Measurements from ENCODE around the gene POLA1.
A peak's percentile ranks its signal among the peaks of the same experiment; 100 is the strongest.

POLA1 gene

GRCh38 chrX:24759786-24760185 lies 66.1 kb downstream of the POLA1 start:
- in situ Hi-C loops (cut with HindIII; ENCODE audit: low sequenced_read_pairs) = no loop called here
- DNase-seq (ENCODE audit: low read depth, low spot score) = no peak
- no peak for TF ChIP-seq CTCF (IDR thresholded peaks at IDR 0.05; ENCODE audit: low read depth, low read length)
- no peak overlapping the region for H3K4me3 ChIP-seq (ENCODE audit: low read depth, low read length)

GRCh38 chrX:24760363-24761000 lies 66.8 kb downstream of the POLA1 start:
- no peak for TF ChIP-seq CTCF (IDR thresholded peaks at IDR 0.05; ENCODE audit: low read depth, low read length)
- DNase-seq (ENCODE audit: low read depth, low spot score) = peak; percentile 78

GRCh38 chrX:24761306-24761705 lies 67.6 kb downstream of the POLA1 start:
- no peak overlapping the region for H3K4me3 ChIP-seq (ENCODE audit: low read depth, low read length)
- DNase-seq (ENCODE audit: low read depth, low spot score) = peak; percentile 62
- in situ Hi-C loops (cut with HindIII; ENCODE audit: low sequenced_read_pairs) = no loop called here
- TF ChIP-seq CTCF (IDR thresholded peaks at IDR 0.05; ENCODE audit: low read depth, low read length) = no peak

More at GRCh38 chrX:24760363-24761000, 66.8 kb downstream of the POLA1 start:
- in situ Hi-C loops (cut with HindIII; ENCODE audit: low sequenced_read_pairs) = no loop called here
- H3K4me3 ChIP-seq (ENCODE audit: low read depth, low read length) = no peak overlapping the region

- in situ Hi-C loops (cut with HindIII; ENCODE audit: low sequenced_read_pairs) = no loop called here
- no peak overlapping the region for H3K4me3 ChIP-seq (ENCODE audit: low read depth, low read length)
- no peak for DNase-seq (ENCODE audit: low read depth, low spot score)
- no peak for TF ChIP-seq CTCF (IDR thresholded peaks at IDR 0.05; ENCODE audit: low read depth, low read length)
Observed at GRCh38 chrX:24763989-24764388, 70.3 kb downstream of the POLA1 start.

GRCh38 chrX:24767557-24767956 lies 73.8 kb downstream of the POLA1 start:
- in situ Hi-C loops (cut with HindIII; ENCODE audit: low sequenced_read_pairs) = no loop called here
- TF ChIP-seq CTCF (IDR thresholded peaks at IDR 0.05; ENCODE audit: low read depth, low read length) = no peak
- DNase-seq (ENCODE audit: low read depth, low spot score) = peak; percentile 5
- H3K4me3 ChIP-seq (ENCODE audit: low read depth, low read length) = no peak overlapping the region

GRCh38 chrX:24768556-24768955 lies 74.8 kb downstream of the POLA1 start:
- DNase-seq (ENCODE audit: low read depth, low spot score) = no peak
- in situ Hi-C loops (cut with HindIII; ENCODE audit: low sequenced_read_pairs) = no loop called here

More at GRCh38 chrX:24768556-24768955, 74.8 kb downstream of the POLA1 start:
- H3K4me3 ChIP-seq (ENCODE audit: low read depth, low read length) = no peak overlapping the region
- TF ChIP-seq CTCF (IDR thresholded peaks at IDR 0.05; ENCODE audit: low read depth, low read length) = no peak
